Measurements from ENCODE around the gene SCIN. TPM values are rescaled to one million over a fixed set of nuclear protein-coding genes. Genes with fewer than 3 reads are reported as not detected.
A peak's percentile ranks its signal among the peaks of the same experiment; 100 is the strongest.

The SCIN gene
- total RNA-seq, 1 donor = 2.3 TPM

GRCh38 chr7:12637819-12638592 lies 67.5 kb downstream of the SCIN start:
- no peak for TF ChIP-seq CTCF (IDR thresholded peaks at IDR 0.05; ENCODE audit: insufficient read depth, low read length)
- peak overlapping the region; percentile 39 for H3K4me3 ChIP-seq (ENCODE audit: low read depth, low read length)
- peak; percentile 47 for DNase-seq (ENCODE audit: low read depth)

DNA sequence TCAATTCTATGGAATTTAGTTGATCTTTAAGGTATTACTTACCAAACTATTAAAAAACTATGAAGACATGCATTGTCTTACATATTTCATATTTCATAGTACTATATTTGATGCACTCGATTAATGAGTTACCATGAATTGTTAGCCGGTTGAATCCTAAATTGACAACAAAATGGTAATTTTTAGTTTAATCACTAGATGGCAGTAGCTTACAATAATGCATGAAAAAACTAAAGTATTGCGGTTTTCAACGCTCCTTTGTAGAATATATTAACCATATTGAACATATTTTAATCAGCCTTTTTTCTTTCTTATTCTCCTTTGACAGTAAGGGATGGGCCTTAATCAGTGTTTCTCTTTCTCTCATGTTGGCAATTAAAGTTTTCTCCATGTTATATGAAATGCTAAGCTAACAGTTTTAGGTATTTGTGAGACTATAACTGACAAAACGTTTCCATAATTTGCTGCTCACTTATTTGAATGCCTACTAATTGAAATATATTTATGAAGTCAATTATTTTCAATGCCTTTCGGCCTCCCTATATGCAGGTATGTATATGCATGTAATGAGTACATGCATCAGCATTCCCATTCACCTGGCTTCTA lies 68.4 kb downstream of the SCIN start:
- DNase-seq (ENCODE audit: low read depth) = peak; percentile 62
- TF ChIP-seq CTCF (IDR thresholded peaks at IDR 0.05; ENCODE audit: insufficient read depth, low read length) = peak; percentile 50
- H3K4me3 ChIP-seq (ENCODE audit: low read depth, low read length) = no peak overlapping the region

DNA sequence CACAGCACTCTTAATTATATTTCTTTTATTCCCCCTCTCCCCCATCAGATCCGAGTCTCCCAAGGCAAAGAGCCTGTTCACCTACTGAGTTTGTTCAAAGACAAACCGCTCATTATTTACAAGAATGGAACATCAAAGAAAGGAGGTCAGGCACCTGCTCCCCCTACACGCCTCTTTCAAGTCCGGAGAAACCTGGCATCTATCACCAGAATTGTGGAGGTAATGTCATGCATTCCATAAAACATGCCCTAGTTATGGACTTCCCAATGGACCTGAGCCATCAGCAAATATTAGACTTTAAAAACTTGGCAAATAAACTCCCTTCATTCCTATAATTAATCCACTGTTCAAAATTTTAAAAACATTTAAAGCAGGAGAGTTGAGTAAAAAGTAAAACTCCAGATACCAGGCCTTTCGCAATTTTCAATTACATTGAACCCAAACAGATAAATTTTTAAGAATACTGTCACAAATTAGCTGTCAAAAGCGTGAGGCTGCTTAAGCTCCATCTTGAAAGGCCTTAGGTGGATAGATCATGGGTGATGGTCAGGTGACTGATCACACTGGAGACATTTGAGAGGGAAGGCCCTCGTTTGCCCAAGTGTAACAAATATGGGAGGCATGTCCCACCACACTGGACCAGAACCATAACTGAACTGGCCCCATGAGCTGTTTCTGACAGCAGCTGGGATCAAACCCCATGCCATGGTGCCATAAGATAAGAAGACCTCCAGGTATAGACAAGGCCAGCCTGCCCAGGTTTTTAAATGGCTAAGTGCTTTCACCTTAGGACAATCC lies 70.0 kb downstream of the SCIN start:
- H3K4me3 ChIP-seq (ENCODE audit: low read depth, low read length) = no peak overlapping the region
- no peak for TF ChIP-seq CTCF (IDR thresholded peaks at IDR 0.05; ENCODE audit: insufficient read depth, low read length)
- DNase-seq (ENCODE audit: low read depth) = no peak

DNA sequence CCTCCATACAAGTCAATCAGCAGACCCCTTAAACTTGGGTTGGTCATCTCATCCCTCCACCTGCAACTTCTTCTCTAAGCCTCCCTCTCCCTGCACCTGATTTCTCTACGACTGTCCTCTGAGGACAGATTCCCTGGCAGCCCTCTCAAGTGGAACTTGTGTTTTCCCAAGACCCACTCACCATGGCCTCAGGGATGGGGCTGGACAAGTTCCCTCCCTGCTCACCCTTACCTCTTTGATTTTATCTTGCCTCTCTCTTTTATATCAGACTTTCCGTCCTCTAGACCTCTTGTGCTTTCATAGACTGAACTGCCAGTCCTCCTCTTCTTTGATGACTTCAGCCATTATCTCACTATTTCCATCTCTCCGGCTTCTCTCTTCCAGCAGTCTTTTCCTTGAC lies 70.7 kb downstream of the SCIN start:
- no peak for DNase-seq (ENCODE audit: low read depth)
- no peak for TF ChIP-seq CTCF (IDR thresholded peaks at IDR 0.05; ENCODE audit: insufficient read depth, low read length)
- H3K4me3 ChIP-seq (ENCODE audit: low read depth, low read length) = no peak overlapping the region

DNA sequence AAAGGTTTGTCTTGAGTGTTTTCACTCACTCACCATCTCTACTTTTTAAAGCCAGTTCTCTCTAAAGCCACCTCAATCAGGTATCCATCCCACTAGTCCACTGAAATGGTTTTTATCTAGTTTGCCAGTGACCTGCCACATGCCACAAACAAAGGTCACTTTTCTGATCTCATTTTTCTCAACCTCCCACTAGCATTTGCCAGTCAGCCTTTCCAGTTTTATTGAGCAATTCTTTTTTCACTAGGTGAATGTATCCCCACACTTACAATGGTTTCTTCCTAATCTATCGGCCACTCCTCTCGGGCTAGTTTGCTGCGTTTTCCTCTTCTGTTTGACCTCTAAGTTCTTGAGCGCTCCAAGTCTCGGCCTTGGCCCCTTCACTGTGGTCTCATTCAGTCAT lies 72.0 kb downstream of the SCIN start:
- no peak for TF ChIP-seq CTCF (IDR thresholded peaks at IDR 0.05; ENCODE audit: insufficient read depth, low read length)
- no peak for DNase-seq (ENCODE audit: low read depth)

DNA sequence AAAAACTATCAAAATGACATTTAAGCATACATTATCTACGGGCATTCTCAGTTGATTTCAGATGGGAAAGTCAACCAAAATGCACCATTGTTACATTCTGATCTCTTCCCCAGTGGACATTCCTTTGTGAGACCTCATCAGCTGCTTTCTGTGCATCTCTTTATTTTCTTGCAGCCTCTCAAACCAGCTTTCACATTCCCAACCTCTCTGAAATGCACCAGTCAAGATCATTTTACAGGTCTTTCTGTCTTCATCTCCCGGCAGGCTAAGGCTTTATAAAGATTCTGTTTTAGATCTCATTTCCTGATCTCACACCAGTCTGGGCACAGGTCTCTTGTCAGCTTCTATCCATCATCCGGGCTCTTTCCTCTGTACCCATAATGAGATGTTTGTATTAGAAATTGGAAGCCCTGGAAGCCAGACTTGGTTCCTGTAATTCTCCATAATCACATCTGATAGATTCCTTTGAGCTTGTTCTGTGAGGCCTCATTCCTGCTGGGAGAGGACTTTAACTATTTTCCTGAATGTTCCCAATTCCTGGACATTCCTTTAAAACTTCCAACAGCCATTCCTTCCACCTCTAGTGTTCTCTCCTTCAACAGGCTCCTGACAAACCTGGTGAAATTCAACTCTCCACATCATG lies 72.6 kb downstream of the SCIN start:
- no peak for TF ChIP-seq CTCF (IDR thresholded peaks at IDR 0.05; ENCODE audit: insufficient read depth, low read length)
- peak; percentile 20 for DNase-seq (ENCODE audit: low read depth)

More for the DNA sequence above, 72.0 kb downstream of the SCIN start:
- no peak overlapping the region for H3K4me3 ChIP-seq (ENCODE audit: low read depth, low read length)

More for the DNA sequence above, 72.6 kb downstream of the SCIN start:
- no peak overlapping the region for H3K4me3 ChIP-seq (ENCODE audit: low read depth, low read length)
